HPDE6-E6E7 (cell line): ENCODE measurements around the gene EMX1.

Experiments used
- DNase-seq: peaks from one replicate; pipeline ENCODE4 v3.0.0; 2011; ENCODE audit warnings: missing footprints; ENCODE audit errors: extremely low spot score

EMX1 gene

DNA sequence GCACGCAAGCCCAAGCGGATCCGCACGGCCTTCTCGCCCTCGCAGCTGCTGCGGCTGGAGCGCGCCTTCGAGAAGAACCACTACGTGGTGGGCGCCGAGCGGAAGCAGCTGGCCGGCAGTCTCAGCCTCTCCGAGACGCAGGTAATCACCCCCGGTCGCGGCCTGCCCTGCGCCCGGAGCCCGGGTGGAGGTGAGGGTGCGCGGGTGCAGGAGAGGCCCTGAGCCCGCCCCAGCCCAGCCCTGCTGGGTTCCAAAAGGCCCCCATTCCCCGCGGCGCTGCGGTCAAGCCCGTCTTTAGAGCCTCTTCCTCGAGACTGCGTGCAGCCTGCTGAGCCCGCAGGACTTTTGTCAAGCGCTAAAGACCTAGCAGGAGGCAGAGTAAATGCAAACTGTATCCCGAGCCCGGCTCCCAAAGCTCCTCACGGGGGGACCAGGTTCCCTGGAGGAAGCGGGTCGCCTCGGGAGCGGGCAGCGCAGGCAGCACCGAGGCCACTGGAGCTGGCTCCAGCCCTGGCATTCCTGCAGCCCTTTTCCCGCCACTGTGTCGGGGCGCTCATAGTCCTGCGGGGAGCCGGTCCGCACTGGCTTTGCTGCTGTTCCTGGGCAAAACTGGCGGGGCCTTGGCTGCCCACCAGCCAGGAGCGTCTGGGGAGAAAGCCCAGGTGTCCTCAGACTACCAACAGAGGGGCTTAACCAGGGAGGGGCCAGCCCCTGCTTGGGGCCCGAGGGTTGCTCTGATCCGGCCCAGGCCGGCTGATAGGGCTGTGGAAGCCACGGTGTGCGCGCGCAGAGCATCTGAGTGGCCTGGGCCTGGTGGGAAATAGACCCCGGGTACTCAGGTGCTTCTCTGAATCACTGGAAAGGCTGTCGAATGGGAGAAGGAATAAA, 7.3 kb downstream of the EMX1 start:
- DNase-seq = no peak

DNA sequence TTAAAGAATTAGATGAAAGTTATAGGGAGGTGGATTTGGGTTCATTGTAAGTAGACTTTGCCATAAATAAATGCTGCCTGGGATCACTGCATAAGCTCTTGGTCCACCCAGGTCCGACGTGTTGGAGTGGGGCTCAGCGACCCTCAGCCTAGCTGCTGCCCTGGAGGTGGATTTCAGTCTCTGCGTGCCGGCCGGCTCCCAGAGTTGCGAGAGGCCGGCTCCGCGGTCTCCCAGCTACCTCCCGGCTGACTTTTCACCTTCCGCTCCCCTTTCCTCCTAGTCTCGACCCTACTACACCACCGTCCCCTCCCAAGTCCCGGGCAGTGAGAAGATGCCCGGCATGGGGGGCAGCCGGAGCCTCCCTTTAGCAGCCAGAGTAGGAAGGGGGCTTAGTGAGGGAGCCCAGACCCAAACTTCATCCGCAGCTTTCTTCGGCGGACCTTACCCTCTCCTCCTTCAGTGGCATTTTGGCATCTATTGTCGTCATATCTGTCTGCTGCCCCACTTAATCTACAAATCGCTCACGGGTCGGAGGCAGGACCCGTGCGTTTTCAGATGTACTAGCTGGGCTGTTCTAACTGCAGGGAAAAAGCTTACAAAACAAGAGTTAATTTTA, 8.1 kb downstream of the EMX1 start:
- no peak for DNase-seq

GRCh38 chr2:72926368-72926767, 9.0 kb downstream of the EMX1 start:
- DNase-seq = no peak

GRCh38 chr2:72926811-72927465, 9.6 kb downstream of the EMX1 start:
- DNase-seq = no peak

DNA sequence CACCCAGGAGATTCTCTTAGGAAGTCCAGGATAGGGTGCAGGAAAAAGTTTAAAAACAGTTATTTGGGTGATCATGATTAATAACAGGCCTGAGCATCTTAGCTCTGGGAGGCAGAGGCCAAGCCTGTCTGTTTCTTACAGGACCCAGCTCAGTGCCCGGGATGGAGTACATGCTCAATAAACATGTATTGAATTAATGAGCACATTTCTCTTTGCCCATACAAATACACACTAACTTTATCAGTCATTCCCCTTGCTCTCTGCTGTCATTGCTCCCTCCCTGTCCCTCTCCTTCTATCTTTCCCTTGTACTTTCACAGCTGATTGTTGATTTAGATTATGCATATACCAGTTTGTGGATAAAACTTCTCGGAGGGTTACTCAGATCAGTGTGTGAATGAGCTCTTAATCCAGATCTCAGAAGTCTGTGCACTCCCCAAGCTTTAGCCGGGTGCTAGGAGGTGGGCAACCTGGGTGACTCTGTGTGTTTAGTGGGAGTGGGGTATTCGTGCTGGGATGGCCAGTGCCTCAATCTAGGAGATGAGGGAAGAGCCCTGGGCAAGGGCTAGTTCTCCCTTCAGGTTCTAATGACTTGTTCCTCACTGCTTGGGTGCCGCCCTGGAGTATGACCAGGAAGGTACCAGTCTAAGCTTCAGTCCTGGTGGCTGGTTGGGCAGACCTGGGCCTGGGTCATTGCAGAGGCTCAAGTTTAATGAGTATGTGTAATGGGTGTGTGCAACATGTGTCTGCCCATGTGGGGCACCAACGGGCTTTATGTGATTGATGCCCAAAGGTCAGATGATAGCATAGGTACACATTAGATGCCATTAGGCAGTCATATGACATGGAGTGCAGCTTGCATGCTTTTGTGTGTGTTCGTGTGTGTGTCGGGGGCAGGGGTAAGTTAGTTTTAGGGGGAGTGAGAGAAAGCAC, 10.6 kb downstream of the EMX1 start:
- DNase-seq = no peak

DNA sequence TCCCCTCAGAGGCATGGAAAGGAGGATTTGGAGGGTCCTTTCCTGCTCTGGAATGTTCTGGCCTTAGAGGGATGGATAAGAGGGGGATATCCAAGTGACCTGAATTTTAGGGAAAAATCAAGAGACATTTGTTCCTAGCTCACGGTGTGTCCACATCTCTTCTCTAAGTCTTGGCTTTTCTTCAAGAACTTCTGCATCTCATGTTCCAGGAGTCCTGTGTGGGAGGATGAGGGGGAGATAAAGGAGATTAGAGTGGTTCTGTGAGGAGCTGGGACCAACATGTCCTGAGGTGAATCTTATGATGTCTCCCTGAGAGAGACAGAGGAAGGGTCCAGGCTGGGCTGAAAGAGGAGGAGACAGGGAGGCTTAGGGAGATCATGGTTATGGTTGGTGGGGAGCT, 11.7 kb downstream of the EMX1 start:
- no peak for DNase-seq

- peak; percentile 95 for DNase-seq
Measured at GRCh38 chr2:72931280-72931910, 14.1 kb downstream of the EMX1 start.

DNA sequence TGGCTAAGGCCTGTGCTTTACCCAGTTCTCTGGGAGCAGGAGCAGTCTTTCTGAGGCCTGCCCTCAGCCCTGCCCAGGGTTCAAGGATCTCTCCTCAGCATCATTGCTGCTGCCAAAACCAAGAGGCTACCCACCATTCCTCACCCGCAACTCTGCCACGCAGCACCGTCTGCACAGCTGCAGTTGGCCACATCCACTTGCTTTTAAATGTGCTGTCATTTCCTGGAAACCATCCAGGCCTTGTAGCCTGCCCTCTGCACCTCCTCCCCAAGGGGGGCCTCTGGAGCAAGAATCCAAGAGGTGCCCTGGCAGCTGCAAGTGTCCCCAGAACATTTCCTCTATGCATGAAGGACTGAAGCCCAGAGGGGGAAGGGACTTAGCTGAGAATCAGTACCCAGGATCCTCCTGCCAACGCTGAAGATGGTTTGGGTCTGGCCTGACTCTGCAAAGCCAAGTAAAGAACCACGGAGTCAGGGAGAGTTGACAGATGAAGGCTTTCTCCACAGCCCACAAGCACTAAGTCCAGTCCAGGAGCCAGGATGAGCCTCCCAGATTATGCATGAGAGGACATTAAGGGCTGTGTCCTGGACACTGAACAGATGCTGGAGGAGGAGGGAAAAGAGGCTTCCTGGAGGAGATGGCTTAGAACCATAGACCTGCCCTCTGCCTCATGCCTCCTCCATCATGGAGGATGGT, 14.9 kb downstream of the EMX1 start:
- DNase-seq = no peak

- no peak for DNase-seq
Measured at GRCh38 chr2:72932805-72933204, 15.5 kb downstream of the EMX1 start.

DNA sequence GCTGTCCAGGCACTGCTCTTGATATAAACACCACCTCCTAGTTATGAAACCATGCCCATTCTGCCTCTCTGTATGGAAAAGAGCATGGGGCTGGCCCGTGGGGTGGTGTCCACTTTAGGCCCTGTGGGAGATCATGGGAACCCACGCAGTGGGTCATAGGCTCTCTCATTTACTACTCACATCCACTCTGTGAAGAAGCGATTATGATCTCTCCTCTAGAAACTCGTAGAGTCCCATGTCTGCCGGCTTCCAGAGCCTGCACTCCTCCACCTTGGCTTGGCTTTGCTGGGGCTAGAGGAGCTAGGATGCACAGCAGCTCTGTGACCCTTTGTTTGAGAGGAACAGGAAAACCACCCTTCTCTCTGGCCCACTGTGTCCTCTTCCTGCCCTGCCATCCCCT, 15.9 kb downstream of the EMX1 start:
- DNase-seq = no peak

GRCh38 chr2:72933646-72934151, 16.4 kb downstream of the EMX1 start:
- no peak for DNase-seq

DNA sequence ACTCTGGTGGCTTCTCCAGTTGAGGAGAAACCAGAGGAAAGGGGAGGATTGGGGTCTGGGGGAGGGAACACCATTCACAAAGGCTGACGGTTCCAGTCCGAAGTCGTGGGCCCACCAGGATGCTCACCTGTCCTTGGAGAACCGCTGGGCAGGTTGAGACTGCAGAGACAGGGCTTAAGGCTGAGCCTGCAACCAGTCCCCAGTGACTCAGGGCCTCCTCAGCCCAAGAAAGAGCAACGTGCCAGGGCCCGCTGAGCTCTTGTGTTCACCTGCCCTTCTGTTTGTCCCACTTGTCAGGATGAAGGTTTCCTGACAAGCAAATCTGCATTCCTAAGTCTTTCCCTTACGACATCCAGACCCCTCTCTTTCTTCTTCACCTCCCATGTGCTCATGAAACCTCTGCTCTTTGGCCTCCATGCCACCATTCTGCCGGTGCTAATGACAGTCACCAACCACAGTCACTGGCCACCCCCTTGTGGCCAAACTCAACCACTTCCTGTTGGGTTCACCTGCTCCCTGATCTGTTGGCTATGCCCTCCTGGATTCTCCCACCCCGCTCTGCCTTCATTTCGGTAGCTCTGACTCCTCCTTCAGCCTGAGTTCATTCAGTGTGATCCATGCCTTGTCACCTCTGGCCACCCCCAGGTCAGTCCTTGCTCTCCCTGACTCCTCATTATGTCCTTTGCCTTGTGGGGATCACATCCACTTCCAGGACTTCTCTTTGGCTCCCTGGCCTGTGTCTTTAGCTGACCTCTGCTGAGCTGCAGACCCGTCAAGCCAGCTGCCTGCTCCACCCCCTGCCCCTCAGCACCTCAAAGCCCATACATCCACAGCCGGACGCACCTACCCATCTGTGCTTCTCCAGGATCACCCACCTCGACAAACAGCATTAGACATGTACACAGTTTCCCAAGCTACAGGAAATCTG, 17.6 kb downstream of the EMX1 start:
- peak; percentile 94 for DNase-seq

DNA sequence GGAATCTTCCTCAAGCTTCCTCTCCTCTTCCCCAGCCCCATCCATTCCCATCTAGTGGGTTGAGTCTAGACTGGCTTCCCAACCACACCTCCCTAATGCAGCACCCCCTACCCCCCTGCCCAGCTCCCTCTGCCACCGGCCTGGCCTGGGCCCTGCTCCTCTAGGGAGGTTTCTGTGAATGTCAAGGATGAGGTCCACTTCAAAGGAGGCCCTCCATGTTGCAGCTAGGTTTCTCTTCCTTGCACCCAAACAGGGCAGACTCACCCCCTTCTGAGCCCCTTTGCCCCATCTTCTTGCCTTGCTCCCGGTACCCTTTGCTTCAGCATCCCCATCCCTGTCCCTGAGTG, 18.3 kb downstream of the EMX1 start:
- no peak for DNase-seq

DNA sequence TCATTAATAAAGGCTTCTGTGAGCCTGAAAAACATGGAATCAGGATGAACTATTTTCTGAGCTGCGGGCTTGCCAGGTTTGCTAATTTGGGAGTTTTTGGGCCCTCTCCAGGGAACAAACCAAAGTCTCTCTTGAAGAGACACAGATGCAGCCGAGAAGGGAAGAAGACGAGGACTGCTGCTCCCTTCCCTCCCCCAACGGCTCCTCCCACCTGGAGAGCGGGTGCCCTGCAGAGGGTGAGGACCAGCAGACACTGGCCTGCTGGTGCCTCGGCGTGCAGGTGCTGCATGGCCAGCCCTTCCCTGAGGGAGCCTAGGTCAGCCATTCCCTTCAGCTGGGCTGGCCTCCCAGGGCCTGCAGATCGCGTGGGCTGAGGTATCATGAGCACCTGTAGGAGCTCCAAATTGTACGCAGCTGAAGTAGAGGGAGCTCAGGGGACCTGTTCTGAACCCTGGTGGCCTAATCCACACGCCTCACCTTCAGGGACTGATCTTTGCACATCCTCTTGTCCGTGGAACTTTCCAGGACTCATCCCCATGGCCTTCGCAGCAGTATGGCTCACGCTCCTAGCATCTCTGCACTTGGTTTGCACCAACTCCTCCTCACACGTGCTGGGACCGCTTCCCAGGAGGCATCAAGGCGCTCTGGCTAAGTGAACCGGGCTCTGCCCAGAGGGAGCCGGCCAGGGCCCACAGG, 19.5 kb downstream of the EMX1 start:
- no peak for DNase-seq

GRCh38 chr2:72937356-72937669, 20.0 kb downstream of the EMX1 start:
- DNase-seq = no peak

DNA sequence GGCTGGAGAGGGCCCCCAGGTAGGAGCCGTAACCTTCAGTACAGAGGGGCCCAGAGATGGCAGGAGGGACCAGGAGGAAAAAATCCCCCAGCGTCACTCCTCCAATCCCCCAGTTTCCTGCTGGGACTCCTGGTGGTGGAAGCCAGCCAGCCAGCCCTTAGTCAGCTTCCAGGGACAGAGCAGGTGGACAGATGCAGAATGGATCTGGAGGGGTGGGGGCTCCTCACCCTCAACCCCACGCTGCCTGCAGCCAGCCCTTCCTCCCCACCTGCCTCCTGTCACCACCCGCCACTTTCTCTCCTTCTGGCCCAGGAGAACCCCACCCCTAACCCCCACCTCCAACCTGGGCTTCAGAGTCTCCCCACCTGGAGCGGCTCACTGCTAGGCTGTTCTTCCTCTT, 21.1 kb downstream of the EMX1 start:
- DNase-seq = no peak

DNA sequence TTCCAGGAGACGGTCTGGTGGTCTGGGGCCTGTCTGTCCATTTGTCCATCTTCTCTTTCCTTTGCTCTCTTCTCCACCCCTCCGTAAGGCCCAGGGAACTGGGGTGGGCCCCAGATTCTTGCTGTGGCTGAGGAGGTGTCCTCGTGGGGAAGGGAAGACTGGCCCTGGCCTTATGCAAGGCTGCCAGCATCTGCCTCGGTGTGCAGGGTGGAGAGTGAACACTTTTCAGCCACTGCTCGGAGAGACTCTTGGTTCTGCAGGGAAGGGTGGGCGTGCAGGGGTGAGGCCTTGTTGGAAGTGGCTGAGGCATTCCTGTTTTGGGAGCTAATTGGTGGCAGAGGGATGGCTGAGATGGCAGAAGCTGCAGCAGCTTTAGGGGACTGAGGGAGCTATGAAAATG, 23.0 kb downstream of the EMX1 start:
- no peak for DNase-seq

DNA sequence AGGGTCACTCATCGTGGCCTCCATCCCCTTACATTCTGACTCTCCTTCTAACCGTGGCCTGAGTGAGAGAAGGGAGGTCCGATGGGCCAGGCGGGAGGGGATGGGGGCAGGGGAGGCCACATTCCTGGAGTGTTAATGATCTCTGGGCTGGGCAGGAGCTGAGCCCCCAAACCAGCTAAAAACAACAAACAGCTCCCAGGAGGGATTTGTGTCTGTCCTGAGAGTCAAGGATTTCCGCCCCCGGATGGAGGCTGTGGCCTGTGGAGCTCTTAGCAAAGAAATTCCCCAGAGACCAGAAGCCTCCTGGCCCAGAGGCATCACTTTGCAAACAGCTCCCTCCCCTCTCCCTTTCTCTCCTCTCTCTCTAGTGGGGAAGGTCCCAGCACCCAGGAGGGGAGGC, 23.5 kb downstream of the EMX1 start:
- no peak for DNase-seq

DNA sequence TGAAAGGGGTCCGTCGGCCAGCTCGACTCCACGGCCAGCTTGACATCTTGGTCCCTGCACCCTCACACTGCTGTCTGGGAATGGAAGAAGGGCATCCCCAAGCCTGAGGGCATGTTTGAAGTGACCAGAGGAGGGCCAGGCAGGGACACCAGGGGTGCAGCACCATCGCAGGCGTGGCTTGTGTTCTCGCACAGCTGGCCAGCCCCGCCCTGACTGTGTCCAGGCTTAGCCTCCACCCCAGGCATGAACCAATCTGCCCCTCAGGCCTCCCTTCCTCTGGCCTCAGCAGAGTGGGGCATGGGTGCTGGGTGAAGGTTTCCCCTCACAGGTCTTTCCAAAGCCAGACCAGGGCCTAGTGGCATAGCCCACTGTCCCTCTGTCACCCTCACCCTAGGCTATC, 25.0 kb downstream of the EMX1 start:
- DNase-seq = no peak
